Hematopoietic multipotent progenitor cell (in vitro differentiated cells): ENCODE results near the gene DNAJC1. TPM values are rescaled to one million over a fixed set of nuclear protein-coding genes. Genes with fewer than 3 reads are reported as not detected.

Experiments used
- DNase-seq, 3 donors: peaks; one replicate each; pipeline ENCODE4 v3.0.0-alpha.2; 2011 to 2015; ENCODE audit warnings: low read depth in 2 of 3, low spot score in 2 of 3
- total RNA-seq: library from RNA; depleted of rRNA; stranded (reverse); fragments of >200 nt; gene quantifications from one replicate; pipeline ENCODE4 v1.2.3, GENCODE V29; 2012

The DNAJC1 gene
- total RNA-seq, 1 donor, result 133 TPM

DNA sequence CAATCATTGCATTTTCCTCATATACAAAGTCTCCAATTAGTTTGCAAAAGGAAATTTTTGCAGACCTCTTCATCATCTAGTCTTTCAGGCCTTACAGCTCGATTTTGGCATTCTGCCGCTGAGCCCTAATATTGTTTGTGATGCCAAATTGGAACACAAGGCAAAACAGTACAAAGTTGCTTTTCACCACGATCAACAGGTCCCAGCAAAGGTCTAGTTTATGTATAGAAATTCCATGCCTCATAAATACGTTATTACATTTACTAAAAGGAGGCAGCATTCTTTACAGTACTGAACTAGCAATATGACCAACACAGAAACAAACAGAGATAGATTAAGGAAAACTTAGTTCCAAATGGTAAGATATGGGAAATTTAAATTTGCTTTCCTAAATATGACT, 7.0 kb upstream of the DNAJC1 start:
- no peak for DNase-seq

DNA sequence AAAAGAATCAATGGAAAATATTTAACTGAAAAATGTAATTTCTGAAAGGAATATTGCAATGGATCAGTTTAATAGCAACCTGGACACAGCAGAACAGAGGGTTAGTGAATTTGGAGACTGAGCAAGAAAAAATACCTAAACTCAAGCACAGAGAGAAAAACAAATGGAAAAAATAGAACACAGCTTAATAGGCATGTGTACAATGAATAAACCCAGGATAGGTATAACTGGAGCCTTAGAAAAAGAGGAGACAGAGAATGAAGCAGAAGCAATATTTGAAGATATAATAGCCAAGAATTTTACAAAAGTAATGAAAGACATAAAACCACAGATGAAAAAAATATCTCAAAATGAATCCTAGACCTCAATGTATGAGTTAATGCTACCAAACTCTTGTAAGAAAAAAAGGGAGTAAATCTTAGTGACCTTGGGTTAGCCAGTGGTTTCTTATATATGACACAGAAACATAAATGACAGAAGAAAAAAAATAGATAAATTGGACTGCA, 2.9 kb upstream of the DNAJC1 start:
- no peak for DNase-seq

DNA sequence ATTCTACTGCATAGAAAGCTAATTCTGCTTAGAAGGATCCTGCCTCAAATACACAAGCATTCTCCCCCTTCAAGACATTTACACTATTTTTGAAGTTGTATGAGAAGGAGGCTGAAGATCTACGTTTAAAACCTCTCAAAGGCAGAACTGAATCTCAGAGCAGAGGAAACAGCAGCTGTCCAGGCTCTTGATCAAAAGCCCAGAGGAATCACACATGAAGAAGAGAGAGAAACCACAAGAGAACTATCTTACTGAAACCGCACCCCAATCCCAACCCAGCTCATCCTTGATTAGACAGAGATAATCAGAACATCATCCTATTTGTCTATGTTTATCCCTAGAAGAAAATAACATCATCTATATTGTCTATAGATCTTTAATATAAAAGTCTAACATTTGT, 2.2 kb upstream of the DNAJC1 start:
- no peak for DNase-seq

DNA sequence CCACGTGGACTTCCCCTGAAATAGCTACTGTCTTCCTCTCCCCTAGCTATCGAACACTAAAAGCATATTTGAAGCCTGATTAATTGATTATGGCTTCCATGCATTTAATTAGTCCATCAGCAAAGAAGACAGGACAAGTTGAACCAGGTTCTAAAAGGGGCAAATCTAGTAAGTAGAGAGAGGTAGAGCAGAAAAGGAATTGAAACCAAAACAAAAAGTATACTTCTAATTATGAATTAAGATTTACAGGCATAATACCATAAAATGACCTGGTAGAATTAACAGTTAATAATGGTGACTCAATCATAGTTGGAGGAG, 393 bp upstream of the DNAJC1 start:
- DNase-seq, result no peak

DNA sequence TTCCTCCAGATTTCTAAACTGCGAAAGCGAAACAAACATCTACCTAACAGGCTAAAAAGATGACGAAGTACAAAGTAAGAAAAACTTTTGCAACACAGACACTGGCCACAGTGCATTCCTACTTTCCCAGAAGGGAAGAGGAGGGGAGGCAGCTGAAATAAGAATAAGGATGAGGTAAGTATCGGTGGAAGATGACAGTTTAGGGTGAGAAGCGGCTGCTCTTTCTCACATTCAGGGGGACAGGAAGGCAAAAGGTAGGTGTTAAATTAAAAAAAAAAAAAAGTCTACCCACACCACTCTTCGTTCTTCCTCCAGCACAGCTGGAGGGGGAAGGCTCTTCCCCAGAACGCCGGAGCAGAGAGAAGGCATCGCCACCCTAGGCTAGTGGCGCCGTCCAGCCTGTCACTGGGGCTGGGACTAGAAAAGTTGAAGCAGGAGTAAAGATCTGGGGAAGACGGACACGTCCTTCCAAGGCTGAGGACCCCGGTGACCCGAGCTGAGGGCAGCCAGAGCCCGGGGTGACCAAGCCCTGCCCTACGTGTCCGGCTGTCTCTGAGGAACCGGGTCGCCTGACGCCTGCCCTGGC, 846 bp downstream of the DNAJC1 start:
- peak in 1 of 3 donors; percentile 53 for DNase-seq

DNA sequence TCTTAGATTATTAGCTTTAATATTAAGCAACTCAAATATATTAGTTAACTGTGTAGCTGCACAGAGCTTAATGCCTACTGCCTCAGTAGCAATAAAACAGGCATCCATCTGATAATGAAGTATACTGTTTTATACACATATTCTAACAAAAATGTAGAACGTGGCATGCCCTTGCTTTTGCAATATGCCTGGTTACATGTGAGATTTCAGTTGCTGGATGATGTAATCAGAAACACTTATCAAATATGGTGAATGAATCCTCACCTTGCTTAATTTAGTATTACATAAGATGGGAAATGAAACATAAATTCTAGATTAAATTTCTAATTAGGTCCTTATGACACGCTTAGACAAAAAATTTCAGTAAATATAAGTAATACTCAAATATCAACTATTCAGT, 8.0 kb downstream of the DNAJC1 start:
- DNase-seq, result no peak

DNA sequence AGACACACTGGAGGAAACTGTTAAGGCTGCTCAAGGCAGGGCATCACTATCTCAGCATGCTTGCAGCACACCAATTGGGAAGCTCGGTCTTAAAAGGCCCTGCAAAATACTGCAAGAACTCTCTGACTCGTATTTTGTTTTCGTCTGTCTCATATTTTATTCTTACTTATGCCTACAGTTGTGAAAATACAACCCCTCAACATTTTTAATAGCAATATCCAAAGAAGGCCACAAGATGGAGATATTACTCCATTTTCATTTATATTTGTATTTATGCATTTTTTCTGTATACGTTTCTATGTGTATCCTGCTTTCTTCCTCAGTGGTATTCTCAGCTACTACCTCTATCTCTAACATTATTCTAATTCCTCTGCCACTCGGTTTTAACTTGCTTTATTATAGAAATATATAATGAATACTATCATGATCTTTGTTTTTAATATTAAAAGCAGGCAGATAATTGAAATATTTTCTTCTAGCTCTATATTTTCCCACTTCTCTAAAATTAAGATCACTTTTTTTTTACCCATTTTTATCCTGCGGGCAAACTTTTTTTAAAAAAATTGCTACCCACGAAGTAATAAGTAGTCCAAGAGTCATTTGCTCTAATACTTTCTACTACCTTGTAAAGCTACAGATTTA, 10.0 kb downstream of the DNAJC1 start:
- peak in 1 of 3 donors; percentile 77 for DNase-seq

DNA sequence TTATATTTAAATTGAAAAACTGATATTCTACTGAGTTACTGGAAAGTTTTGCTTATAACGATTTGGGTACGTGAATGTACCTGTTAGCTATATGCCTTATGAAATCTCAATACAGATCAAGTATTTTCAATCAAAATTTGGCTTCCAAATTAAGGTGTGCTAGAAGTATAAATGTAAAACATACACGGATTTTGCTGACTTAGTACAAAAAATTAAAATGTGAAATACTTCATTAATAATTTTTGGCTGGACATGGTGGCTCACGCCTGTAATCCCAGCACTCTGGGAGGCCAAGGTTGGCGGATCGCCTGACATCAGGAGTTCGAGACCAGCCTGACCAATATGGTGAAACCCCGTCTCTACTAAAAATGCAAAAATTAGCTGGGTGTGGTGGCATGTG, 11.7 kb downstream of the DNAJC1 start:
- no peak for DNase-seq

DNA sequence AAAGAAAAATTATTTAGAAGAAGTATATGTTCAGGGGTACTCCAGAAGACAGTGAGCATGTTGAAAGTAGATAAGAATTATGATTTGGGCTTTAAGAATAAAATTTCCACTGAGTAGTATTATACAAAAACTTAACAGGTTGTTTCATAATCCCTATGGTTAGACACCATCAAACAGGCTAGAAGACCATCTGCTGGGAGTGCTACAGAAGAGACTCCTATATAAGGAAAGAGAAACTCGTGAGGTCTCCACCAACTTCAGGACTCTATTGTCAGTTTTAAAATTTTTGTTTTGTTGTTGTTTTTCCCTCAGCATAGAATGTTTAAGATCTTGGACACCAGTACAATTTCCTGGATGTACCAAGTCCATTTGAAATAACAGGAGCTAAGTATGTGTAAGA, 13.1 kb downstream of the DNAJC1 start:
- DNase-seq, result no peak

DNA sequence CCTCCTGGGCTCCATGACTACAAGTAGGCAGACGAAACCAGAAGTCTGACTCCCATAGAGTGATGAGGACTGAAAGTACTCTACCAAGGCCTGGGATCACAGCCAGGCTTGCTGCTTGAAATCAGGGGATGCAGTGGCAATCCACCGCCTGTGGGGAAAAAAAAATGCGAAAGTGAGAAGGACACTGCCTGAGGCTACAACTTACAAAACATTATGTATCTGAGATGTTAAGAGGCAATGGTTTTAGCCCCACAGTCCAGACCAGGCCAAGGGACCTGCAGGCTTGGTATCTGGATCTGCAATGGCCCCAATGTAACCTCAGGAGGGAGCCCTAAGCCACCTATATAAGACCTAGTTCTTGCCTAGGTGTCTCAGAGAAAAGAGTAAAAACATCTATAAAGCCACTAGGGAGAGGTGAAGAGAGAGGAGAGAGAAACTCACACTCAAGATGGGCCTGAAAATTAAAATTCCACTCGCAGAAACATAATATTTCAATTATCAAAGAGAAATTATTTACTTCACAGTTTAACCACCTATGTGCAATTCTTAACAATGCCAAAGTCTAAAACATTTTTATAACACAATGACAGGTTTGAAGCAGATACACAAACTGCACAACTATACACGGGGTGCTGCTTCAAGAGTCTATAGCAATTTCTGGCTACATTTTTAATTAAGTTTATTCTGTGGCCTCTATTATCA, 13.9 kb downstream of the DNAJC1 start:
- DNase-seq, result peak in 2 of 3 donors; percentile 65 to 83

DNA sequence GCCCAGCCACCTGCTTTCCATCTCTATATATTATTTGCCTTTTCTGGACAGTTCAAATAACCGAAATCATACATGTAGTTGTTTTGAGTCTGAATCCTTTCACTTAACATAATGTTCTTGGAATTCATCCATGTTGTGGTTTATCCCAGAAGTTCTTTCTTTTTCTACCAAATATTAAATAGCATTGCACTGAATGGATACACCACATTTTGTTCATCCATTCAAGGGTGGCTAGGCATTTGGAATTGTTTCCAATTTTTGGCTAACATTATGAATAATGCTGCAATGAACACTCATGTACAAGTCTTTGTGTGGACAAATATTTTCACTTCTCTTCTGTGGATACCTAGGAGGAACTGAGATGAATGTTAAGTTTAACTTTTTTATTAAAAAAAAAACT, 18.0 kb downstream of the DNAJC1 start:
- no peak for DNase-seq

DNA sequence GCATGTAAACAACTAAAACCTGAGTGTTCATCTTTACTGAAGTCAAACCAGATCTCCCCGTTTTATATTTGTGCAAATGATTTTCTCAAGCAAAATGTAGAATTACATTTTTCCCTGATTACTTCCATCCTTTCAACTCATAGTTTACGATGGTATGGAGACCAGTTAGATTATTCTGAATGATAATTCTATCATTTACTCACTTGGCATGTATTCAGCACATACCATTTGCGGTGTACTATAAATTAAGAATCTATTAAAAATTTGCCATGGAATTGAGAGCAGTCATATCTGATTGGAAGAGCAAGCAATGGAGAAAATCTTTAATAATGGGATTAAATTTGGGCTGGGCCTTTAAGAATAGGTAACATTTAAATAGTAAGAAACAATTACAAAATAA, 22.4 kb downstream of the DNAJC1 start:
- no peak for DNase-seq

DNA sequence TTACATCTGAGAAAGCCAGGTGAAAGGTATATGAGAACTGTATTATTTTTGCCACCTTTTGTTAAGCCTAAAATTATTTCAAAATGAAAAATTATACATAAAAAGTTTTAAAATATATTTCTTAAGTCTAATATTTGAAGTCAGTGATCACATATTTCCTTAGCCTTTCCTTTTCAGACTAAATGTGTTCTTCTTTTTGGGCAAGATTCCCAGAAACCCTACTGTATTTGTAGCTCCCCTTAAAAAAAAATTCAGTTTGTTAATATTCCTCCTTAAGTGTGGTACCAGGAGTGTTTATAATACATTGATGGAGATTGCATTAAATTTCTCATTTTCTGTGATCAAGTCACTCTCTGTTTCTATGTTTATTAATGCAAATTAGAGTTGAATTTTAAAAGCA, 22.8 kb downstream of the DNAJC1 start:
- DNase-seq, result no peak

DNA sequence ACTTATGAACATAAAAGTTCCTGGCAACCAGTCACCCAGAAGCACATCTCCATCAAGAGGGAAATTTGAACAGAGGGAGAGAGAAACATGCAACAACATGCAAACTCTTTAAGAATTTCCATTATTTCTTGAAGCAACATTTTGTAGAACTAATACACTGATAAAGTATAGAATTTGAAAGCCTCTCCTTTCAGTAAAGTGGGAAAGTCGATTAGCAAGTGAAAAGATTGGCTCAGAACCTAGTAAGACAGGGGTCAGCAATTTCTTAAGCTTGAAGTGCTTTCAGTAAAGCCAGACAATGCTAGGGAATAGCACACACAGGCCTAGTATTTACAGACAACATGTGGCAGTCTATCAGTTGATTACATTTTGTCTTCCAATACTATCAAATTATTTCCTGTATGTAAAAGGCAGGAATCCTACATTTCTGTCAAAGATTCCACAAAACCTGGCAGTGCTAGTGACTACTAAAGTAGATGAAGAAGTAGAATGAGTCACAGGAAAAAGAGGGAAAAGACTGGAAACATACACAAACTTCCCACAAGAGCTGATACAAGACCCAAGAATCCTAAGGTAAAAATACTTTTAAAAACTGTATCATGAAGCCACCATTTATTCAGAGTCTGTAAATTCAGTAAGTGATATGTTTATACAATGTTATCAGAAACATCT, 25.2 kb downstream of the DNAJC1 start:
- no peak for DNase-seq

DNA sequence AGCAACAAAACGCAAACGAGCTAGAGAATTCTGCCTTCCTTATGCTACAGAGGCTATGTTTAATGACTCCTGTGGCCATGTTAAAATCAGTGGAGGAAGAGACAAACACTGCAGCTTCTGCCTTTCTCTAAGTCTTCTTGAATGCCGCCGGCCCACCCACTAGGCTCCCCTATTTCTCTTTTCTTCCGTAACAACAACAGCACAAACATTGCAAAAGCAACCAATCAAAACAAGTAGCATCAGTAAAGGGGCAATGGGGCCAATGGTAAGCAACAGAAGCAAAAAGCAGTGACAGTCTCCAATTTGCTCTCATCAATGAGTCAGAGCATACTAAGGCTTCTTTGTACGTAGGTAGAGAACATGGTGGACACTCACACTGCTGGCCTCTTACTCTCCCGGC, 26.8 kb downstream of the DNAJC1 start:
- no peak for DNase-seq

DNA sequence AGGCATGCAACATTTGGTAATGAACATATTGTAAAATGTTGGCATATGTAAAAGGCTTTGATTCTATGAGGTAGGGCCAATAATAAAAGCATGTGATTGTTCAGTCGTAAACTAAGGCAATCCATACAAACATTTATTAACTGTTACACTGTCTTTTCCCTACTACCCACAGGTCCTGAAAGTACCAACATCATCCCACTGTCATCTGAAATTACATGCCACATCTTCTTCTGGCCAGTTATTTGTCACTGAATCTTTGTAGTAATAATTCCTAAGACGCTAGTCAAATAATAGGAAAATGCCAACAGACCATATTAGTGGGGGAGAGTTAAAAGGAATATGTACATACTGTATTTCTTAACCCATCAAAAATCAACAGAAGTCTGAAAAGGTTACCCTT, 27.2 kb downstream of the DNAJC1 start:
- DNase-seq, result no peak

DNA sequence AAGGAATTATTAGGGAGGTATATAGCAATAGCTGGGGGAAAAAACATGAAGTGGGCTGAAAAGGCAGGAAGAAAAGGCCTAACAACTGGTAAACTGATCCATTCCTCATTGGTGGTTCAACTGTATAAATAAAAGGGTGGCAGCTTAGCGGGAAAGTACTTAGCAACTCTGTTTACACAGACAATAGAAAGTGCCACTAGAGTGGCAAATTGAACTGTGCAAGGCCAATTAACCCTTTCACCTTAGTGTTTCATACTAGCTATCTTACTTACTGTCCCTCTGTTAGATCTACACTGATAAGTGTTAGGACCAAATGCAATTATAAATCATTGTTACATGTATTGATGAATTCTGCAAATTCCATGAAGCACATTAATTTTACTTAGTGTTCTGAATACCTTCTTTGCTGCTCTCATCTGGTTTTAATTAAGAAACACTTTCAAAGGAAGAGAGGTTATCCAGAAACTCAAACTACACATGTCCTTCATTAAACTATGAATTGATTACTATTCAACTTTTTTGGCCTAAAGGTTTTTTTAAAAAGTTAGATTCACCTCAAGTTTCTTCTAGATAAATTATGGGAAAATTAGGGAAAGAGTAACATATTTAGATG, 28.0 kb downstream of the DNAJC1 start:
- no peak for DNase-seq

DNA sequence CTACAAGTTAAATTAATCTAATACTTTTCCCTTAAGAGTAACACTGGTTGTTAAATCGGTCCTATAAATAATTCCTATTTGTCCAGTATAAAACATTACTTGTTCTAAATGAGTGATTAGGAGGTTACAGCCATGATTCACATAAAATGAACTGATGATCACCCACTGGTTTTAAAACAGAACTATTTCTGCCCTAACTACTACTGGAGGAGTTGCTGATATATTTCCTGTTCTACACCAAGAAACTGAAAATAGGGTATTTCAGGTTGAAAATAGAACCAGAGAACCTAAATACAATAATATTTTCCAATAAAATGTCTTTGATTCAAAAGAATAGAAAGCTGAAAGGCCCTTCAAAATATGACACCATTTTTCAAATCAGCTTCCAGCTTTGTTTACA, 30.9 kb downstream of the DNAJC1 start:
- DNase-seq, result no peak

DNA sequence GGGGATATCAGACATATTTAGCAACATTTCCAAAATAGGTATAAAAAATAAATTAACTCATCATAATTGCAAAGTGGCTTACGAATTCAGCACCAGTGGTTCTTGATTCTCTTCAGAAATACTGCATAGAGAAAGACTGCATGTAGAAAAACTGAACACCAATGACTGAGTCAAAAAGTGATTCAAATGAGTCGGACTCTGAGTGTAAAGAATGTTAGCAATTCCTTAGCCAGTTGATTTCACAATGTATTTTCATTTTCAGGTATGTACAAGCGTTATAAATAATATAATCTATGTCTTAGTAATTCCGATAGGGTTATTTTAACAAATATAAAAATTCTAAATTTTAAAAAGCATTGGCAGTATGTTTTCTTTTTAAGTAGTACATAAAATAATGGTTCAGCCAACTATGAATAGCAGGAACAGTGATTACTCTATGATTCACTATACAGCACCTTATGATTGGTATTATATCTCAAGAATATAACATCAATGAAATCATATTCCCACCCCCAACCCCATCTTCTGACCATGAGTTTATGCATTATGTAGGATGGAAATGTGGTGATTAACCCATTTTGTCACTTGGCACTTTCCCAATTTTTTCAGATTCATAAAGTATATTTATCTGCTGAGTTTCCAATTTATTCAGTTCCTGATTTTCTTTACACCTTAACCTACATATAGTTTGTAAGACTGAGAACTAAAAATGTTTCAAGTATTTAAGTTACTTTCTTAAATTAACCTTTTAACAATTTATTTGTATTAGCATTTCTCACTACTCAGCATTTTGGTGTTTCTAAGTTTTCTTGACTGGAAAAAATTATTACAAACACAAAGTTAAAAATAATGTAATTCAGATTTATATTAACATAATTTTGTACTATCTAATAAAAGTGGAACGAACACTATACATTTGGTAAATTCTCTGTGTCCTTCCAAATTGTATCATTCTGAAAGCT, 33.9 kb downstream of the DNAJC1 start:
- no peak for DNase-seq

DNA sequence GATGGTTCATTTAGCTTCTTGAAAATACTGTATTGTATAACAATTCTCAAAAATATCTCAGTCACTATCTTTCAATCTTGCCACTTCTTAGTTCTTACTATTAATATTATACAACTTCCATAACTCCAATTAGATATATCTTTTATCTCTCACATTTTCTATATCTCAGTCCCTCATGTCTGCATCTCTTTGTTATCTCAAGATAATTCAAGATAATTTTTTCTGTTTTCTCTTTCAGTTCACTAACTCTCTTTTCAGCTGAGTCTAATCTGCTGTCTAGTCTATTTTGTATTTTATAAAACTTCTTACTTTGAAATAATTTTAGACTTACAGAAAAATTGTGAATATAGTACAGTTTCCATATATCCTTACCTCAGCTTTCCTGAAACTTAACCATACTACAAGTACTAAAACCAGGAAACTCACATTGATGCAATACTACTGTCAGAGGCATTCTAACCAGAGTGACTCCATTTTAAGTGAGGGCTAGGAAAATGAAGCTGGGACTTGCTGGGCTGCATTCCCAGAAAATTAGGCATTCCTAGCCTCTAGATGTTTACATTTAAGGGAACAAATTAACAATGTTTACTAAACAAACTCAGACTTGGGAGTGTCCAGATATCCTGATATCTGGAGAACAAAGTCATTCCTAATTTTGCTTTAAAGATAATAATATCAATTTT, 38.4 kb downstream of the DNAJC1 start:
- no peak for DNase-seq
